AG10803 (cell line): Measurements from ENCODE around the gene CHID1.

Experiments used
- DNase-seq: peaks from one replicate; pipeline ENCODE4 v3.0.0; 2010; ENCODE audit warnings: low read depth
- H3K4me3 ChIP-seq: 2 replicates; pipeline ENCODE4 v1.5.1; 2011; ENCODE audit warnings: mild to moderate bottlenecking, low read length, control low read depth
- TF ChIP-seq, protein P1 (sequence below): conservative IDR thresholded peaks from 2 replicates; pipeline ENCODE4 v1.5.1; 2011; ENCODE audit warnings: mild to moderate bottlenecking, low read length, control low read depth, inconsistent platforms

CHID1 gene

GRCh38 chr11:925496-926301 lies 15.1 kb upstream of the CHID1 start, which contains the start of gene AP2A2:
AP2A2 (plus strand) TSS chr11:925870; CDS start chr11:926022, 152 bp downstream.
- DNase-seq: peak; percentile 90
- peak within 1 kb of the TSS; percentile 85 for H3K4me3 ChIP-seq
- TF ChIP-seq, protein P1, sequence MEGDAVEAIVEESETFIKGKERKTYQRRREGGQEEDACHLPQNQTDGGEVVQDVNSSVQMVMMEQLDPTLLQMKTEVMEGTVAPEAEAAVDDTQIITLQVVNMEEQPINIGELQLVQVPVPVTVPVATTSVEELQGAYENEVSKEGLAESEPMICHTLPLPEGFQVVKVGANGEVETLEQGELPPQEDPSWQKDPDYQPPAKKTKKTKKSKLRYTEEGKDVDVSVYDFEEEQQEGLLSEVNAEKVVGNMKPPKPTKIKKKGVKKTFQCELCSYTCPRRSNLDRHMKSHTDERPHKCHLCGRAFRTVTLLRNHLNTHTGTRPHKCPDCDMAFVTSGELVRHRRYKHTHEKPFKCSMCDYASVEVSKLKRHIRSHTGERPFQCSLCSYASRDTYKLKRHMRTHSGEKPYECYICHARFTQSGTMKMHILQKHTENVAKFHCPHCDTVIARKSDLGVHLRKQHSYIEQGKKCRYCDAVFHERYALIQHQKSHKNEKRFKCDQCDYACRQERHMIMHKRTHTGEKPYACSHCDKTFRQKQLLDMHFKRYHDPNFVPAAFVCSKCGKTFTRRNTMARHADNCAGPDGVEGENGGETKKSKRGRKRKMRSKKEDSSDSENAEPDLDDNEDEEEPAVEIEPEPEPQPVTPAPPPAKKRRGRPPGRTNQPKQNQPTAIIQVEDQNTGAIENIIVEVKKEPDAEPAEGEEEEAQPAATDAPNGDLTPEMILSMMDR: peak; percentile 38

- peak overlapping the region; percentile 34 for H3K4me3 ChIP-seq
- TF ChIP-seq, protein P1: no peak
- no peak for DNase-seq
Observed at GRCh38 chr11:925158-925495, 14.5 kb upstream of the CHID1 start.

DNA sequence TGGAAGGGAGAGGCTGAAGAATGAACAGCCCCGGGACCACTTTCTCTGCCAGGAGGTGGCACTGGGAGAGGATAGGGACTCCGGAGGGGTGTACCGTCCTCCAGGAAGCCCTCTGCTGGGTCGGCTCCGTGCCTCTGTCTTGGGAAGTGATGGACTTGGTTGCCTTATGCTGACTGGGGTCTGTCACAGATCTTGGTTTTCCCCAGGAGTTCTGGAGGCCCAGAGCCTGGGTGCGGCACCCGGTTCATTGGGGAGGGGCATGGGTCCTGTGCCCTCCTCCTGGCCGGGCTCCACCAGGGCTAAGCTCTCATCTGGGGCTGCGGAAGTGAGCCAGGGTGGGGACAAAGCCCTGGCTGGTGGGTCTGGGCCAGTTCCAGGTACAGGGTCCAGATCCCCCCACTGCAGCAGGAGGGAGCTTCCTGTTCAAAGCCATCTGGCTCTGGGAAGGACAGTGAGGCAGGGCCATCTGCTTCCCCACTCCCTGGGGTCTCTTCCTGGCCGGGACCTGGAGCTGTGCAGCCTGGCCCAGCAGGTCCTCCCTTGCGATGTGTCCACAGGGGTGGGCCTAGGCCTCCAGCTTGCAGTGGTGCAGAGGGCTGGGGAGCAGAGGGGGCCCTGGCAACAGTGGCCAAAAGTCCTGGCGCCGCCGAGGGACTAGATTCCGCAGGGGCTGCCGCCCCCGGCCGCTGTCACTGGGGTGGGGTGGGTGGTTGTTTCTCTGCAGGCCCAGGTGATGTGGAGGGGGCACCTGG lies 14.0 kb upstream of the CHID1 start:
- TF ChIP-seq, protein P1: no peak
- no peak for DNase-seq
- H3K4me3 ChIP-seq: no peak overlapping the region

GRCh38 chr11:923691-924405 lies 13.2 kb upstream of the CHID1 start:
- no peak overlapping the region for H3K4me3 ChIP-seq
- DNase-seq: peak; percentile 47
- TF ChIP-seq, protein P1: no peak

- H3K4me3 ChIP-seq: no peak overlapping the region
- DNase-seq: no peak
- TF ChIP-seq, protein P1: no peak
Observed at GRCh38 chr11:921921-922678, 11.5 kb upstream of the CHID1 start.

GRCh38 chr11:917426-917825 lies 6.8 kb upstream of the CHID1 start:
- H3K4me3 ChIP-seq: no peak overlapping the region
- TF ChIP-seq, protein P1: no peak
- no peak for DNase-seq
